Measurements from ENCODE around the gene CASP8. TPM values are rescaled to one million over a fixed set of nuclear protein-coding genes. Genes with fewer than 3 reads are reported as not detected.

Gene CASP8
- total and polyA plus RNA-seq, 9 of the 15 experiments (the other 6 are each of a cell fraction or from before 2014, with no cell fraction given), result 10.2 to 31.4 (median 19.4) TPM

- TF ChIP-seq CTCFL (IDR thresholded peaks at IDR 0.05; ENCODE audit: borderline replicate concordance, insufficient read depth, low read depth, low read length, poor library complexity, severe bottlenecking) (no peak), ZNF143 (CRISPR knock-in tag; IDR thresholded peaks at IDR 0.05) (no peak), PHTF2 (CRISPR knock-in tag; IDR thresholded peaks at IDR 0.05) (no peak), ATF3 (IDR thresholded peaks at IDR 0.05) (peak; percentile 23; the same call in 1 of the 2 replicates), ATF3 (CRISPR knock-in tag; conservative IDR thresholded peaks at IDR 0.05) (no peak), C11orf30 (IDR thresholded peaks at IDR 0.05; ENCODE audit: low read depth) (no peak), ZNF778 (CRISPR knock-in tag; IDR thresholded peaks at IDR 0.05) (no peak), PBX2 (CRISPR knock-in tag; IDR thresholded peaks at IDR 0.05; ENCODE audit: low read depth) (no peak), PBX2 (tag; conservative IDR thresholded peaks at IDR 0.05; ENCODE audit: low read depth) (no peak), ZNF316 (IDR thresholded peaks at IDR 0.05) (no peak), THRA (IDR thresholded peaks at IDR 0.05) (no peak), ARNT (IDR thresholded peaks at IDR 0.05) (no peak), ZBTB9 (CRISPR knock-in tag; IDR thresholded peaks at IDR 0.05) (no peak), NFE2 (IDR thresholded peaks at IDR 0.05; ENCODE audit: low read depth) (no peak), ZNF699 (CRISPR knock-in tag; IDR thresholded peaks at IDR 0.05; ENCODE audit: insufficient replicate concordance) (no peak), ETS1 (conservative IDR thresholded peaks at IDR 0.05; ENCODE audit: control insufficient read depth, low read depth, low read length) (no peak), MBD2 (IDR thresholded peaks at IDR 0.05; ENCODE audit: borderline replicate concordance, low read depth) (no peak), BRF2 (IDR thresholded peaks at IDR 0.05; ENCODE audit: borderline replicate concordance, insufficient read depth, insufficient read length) (no peak)
Measured at GRCh38 chr2:201220102-201220570, 40.2 kb upstream of the CASP8 start (continued).
